ENCODE data around the gene KIAA1755. TPM values are rescaled to one million over a fixed set of nuclear protein-coding genes. Genes with fewer than 3 reads are reported as not detected.
A peak's percentile ranks its signal among the peaks of the same experiment; 100 is the strongest.

Gene KIAA1755
- total RNA-seq, 6 experiments from 2014 or later: 0.06 to 2.7 (median 1.5) TPM

DNA sequence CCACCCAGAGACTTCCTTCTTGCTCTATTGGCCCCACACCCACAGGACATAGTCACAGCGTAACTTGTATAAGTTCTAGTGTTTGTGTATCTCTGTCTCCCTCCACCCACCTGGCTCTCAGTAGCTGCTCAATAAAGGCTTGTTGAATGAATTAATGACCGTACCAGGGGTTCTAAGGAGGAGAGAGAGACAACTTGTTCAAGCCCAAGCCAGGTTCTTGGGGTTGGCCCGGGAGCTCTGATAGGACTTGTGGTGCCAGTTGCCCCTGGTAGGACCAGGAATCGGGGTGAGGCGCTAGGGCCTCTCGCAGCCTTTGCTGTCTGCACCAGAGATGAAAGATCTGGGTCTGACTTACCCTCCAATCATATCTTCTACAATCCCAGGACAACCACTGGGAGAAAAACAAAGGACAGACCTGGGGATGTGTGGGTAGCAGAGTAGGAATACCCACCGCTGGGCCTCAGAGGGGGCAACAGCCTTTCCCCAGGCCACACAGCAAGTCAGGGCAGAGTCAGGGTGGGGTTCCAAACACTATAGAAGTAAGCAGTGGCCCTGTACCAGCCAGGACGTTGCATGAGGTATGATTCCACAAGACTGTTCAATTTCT lies 90.2 kb downstream of the KIAA1755 start:
- Histone ChIP-seq H3K27ac (no peak overlapping the region), H3K4me1 (peaks cover 2 to 24% (median 10%) of the 10 kb centered on the region in 4 donors), H3K36me3 (no peaks in the 10 kb centered on the region), H3K4me3 (no peak overlapping the region), H3K27me3 (no peaks in the 10 kb centered on the region), H3K9me3 (no peaks in the 10 kb centered on the region)
- ATAC-seq (no peak), DNase-seq (no peak)
- WGBS (ENCODE audit: insufficient coverage, low coverage, low lambda C conversion rate, missing lambda C conversion rate): 79% methylated on average over 6 of the region's 8 CpGs
- intact Hi-C loops (cut with DNase I): no loop called here
- TF ChIP-seq, protein P1, sequence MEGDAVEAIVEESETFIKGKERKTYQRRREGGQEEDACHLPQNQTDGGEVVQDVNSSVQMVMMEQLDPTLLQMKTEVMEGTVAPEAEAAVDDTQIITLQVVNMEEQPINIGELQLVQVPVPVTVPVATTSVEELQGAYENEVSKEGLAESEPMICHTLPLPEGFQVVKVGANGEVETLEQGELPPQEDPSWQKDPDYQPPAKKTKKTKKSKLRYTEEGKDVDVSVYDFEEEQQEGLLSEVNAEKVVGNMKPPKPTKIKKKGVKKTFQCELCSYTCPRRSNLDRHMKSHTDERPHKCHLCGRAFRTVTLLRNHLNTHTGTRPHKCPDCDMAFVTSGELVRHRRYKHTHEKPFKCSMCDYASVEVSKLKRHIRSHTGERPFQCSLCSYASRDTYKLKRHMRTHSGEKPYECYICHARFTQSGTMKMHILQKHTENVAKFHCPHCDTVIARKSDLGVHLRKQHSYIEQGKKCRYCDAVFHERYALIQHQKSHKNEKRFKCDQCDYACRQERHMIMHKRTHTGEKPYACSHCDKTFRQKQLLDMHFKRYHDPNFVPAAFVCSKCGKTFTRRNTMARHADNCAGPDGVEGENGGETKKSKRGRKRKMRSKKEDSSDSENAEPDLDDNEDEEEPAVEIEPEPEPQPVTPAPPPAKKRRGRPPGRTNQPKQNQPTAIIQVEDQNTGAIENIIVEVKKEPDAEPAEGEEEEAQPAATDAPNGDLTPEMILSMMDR (IDR thresholded peaks at IDR 0.05): no peak
- no peak for TF ChIP-seq POLR2A (IDR thresholded peaks at IDR 0.05)

DNA sequence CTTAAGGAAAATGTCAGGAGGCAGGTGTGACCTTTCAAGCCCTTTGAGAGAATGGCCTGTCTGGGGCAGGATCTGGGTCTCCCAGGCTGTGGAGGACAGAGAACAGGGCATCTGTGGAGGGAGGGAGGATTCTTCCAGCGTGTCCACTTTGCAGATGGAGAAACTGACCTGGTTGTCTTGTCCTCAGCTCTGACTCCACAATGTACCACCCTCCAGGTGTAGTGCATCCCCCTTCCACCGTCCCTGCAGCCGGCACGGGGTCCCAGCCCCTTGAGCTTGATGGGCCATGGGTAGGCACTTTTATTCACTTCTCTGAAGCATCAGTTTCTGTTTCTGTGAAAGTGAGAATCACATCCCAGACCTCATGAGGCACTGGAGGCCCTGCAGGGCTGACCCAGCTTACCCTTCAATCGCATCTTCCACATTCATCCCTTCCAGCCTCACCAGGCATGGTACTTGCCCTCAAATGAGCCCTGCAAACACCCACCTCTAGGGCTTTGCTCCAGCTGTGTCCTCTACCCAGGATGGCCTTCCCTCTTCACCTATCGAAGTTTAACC lies 90.8 kb downstream of the KIAA1755 start:
- TF ChIP-seq, protein P1 (IDR thresholded peaks at IDR 0.05): no peak
- no peak for TF ChIP-seq POLR2A (IDR thresholded peaks at IDR 0.05)
- WGBS (ENCODE audit: insufficient coverage, low coverage, low lambda C conversion rate, missing lambda C conversion rate): 59% methylated on average over 2 of the region's 6 CpGs
- Histone ChIP-seq H3K27me3 (no peaks in the 10 kb centered on the region), H3K27ac (no peak overlapping the region), H3K4me1 (peaks cover 2 to 24% (median 10%) of the 10 kb centered on the region in 4 donors), H3K4me3 (no peak overlapping the region), H3K36me3 (no peaks in the 10 kb centered on the region), H3K9me3 (no peaks in the 10 kb centered on the region)
- intact Hi-C loops (cut with DNase I): loop anchor here (5.0 to 10.0 kb wide), 2 partner anchors 105 to 112 kb away; no protein-coding TSS in a partner anchor
- ATAC-seq: no peak
- DNase-seq: no peak

GRCh38 chr20:38168791-38169589 lies 91.5 kb downstream of the KIAA1755 start:
- peak; percentile 79 to 89 (median 85) for DNase-seq
- Histone ChIP-seq H3K36me3 (no peaks in the 10 kb centered on the region), H3K4me1 (peaks cover 2 to 31% (median 10%) of the 10 kb centered on the region in 4 donors), H3K9me3 (no peaks in the 10 kb centered on the region), H3K27ac (peak overlapping the region; percentile 56 to 83 (median 61)), H3K27me3 (no peaks in the 10 kb centered on the region), H3K4me3 (no peak overlapping the region)
- ATAC-seq: peak; percentile 41 to 63 (median 54)
- 48% methylated on average over 6 of the region's 8 CpGs for WGBS (ENCODE audit: insufficient coverage, low coverage, low lambda C conversion rate, missing lambda C conversion rate)
- intact Hi-C loops (cut with DNase I): loop anchor here (5.0 to 10.0 kb wide), 2 partner anchors 104 to 112 kb away; no protein-coding TSS in a partner anchor
- TF ChIP-seq, protein P1 (IDR thresholded peaks at IDR 0.05): no peak
- no peak for TF ChIP-seq POLR2A (IDR thresholded peaks at IDR 0.05)

- peak overlapping the region; percentile 56 to 83 (median 61) for H3K27ac ChIP-seq
- intact Hi-C loops (cut with DNase I): loop anchor here (5.0 to 10.0 kb wide), 2 partner anchors 103 to 111 kb away; no protein-coding TSS in a partner anchor
- H3K4me3 ChIP-seq: no peak overlapping the region
- DNase-seq (peak; percentile 93 to 97 (median 96)), ATAC-seq (peak; percentile 57 to 78 (median 67))
- no peaks in the 10 kb centered on the region for H3K36me3 ChIP-seq
- H3K9me3 ChIP-seq: no peaks in the 10 kb centered on the region
- TF ChIP-seq, protein P1 (IDR thresholded peaks at IDR 0.05): no peak
- TF ChIP-seq POLR2A (IDR thresholded peaks at IDR 0.05): peak; percentile 57
- WGBS (ENCODE audit: insufficient coverage, low coverage, low lambda C conversion rate, missing lambda C conversion rate): 15% methylated on average over 2 of the region's 7 CpGs
- no peaks in the 10 kb centered on the region for H3K27me3 ChIP-seq
- H3K4me1 ChIP-seq: peaks cover 2 to 40% (median 10%) of the 10 kb centered on the region in 4 donors
Measured at GRCh38 chr20:38167851-38168760, 92.4 kb downstream of the KIAA1755 start.
